ENCODE data around the gene VGLL2.
"Not testable (repeated sequence)": the region's sequence is repeated elsewhere in the genome, so short reads cannot be mapped to it uniquely, and the experiment has no call there.

The VGLL2 gene, protein sequence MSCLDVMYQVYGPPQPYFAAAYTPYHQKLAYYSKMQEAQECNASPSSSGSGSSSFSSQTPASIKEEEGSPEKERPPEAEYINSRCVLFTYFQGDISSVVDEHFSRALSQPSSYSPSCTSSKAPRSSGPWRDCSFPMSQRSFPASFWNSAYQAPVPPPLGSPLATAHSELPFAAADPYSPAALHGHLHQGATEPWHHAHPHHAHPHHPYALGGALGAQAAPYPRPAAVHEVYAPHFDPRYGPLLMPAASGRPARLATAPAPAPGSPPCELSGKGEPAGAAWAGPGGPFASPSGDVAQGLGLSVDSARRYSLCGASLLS

DNA sequence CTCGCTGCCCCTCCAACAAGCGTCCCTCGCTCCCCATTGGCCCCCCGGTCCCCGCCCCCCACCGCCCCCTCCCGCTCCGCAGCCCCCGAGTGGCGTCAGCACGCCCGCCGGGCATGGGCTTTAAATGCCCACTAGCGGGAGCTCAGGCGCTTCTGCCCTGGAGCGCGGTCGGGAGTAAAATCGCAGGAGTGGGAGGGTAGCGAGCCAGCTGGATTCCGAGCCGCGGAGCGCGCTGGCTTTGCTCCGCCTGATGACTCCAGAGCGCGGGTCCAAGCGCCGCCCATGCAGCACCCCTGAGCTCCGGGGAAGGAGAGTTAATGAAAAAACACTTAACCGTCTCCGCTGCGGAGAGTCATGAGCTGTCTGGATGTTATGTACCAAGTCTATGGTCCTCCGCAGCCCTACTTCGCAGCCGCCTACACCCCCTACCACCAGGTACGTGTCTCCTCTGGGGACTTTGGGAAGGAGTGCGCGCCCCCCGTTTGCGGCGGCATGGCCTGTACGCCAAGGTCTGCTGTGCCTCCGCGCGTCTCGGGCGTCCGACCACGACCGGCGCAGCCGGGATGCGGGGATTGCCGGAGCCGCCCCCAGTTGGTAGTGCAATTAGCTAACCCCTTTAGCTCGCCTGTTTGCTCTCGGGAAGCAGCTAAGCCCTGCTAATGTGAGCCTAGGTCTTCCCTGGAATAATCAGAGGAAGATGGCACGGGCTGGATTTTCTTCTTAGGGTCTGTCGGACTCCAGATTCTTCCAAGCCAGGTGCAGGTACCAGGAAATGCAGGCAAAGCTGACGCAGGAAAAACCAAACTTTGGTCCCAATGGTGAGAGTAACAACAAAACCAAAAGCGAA lies at the start of gene VGLL2:
Gene VGLL2 (plus strand): TSS at position 149 of the 847 bp plus-strand sequence. CDS start 206 bp downstream, at position 355.
- peak; percentile 92 for DNase-seq (ENCODE audit: low spot score)

DNA sequence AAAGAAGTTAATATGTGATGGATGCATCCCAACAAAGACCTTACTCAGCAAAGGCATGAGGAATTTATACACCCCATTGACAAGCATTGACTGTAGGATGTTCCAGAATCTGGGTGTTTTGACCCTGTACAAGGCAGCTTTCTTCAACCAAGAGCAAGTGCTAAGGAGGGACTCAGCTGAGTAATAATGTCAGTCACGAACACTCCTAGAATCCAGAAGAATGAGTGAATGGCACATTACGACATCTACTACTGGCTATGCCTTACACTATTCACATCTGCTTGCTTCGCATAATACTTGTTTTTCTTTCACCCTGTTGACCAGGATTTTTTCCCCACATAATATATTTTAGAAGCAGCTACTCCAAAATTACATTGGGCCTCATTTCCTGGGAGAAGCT lies 42.5 kb upstream of the VGLL2 start:
- DNase-seq (ENCODE audit: low spot score), result no peak

DNA sequence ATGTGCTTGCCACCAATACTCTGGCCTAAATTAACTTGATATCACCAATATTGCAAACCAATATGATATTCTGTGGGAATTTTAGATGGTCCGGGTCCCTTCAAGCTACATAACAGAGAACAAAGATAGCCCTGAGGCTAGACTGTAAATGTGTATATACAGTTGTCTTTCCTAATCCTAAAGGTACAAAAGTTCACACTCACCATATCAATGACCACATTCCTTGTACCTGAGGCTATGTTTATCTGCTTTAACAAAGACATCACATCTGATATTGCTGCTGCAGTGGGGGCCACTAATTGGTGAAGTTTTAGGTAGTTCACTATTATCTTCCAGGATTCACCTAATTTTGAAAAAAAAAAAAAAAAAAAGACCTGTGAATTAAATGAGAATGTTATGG lies 38.6 kb upstream of the VGLL2 start:
- DNase-seq (ENCODE audit: low spot score), result no peak

DNA sequence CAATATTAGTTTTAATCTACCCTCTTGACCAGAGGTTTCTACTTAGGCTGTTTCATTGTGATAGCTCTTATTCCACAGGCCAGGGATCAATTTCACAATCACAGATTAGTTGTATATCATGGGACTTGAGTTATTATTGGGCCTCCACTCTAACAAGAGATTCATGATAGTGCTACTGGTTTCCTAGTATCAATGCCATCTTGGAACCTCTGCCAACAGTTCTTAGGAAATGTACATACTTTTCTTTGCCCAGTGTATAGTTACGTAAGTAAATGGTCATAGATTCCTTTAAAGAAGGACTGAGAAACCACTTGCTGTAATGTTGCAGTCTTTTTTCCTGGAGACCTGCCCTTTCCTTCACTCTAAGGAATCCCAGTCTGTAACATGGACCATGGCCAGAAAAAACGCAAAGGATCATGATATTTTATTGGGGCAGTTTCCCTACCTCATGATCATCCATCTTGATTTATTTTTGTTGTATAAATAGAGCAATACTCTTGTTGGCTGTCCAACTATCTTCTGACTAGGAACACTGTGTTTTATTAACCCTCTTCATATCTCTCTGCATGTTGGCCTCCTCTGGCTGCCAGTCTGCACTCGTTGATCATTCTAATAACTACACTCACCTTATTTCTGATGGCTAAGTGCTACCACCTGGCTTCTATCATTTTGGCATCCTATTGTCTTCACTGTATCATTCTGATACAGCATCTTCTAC lies 38.0 kb upstream of the VGLL2 start:
- no peak for DNase-seq (ENCODE audit: low spot score)

DNA sequence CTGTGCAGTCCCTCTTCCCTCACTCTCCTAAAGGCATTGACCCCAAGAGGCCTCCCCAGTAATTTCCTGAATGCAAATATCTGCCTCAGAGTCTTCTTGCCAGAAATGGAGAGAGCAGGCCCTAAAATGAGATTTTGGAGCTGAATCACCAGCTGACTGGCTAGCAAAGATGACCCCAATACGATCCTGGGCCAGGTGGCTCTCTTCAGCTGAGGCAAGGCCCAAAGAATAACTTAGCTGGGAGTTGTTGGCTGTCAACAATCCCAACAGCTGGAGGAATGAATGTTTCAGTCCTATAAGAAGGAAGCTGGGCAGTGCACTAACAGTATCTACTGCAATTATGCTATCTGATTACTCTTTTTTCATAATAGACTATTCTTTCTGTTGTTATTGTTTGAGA lies 37.2 kb upstream of the VGLL2 start:
- DNase-seq (ENCODE audit: low spot score), result no peak

DNA sequence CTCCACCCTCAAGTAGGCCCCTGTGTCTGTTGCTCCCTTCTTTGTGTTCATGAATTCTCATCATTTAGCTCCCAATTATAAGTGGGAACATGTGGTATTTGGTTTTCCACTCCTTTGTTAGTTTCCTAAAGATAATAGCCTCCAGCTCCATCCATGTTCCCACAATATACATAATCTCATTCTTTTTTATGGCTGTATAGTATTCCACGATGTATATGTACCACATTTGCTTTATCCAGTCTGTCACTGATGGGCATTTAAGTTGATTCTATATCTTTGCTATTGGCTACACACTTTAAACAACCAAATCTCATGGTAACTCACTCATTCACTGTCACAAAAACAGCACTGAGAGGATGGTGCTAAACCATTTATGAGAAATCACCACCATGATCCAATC lies 35.5 kb upstream of the VGLL2 start:
- DNase-seq (ENCODE audit: low spot score), result no peak

DNA sequence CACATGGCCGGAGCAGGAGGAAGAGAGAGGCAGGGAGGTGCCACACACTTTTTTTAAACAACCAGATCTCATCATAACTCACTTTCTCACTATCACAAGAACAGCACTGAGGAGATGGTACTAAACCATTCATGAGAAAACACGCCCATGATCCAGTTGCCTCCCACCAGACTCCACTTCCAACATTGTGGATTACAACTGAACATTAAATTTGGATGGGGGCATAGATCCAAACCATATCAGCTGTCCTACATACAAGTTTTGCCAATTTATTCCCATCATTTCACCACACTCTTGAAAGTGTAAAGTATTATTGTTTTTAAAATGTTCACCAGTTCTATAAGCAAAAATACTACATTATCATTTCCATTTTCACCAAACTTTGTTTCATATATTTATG lies 33.9 kb upstream of the VGLL2 start:
- DNase-seq (ENCODE audit: low spot score), result no peak

DNA sequence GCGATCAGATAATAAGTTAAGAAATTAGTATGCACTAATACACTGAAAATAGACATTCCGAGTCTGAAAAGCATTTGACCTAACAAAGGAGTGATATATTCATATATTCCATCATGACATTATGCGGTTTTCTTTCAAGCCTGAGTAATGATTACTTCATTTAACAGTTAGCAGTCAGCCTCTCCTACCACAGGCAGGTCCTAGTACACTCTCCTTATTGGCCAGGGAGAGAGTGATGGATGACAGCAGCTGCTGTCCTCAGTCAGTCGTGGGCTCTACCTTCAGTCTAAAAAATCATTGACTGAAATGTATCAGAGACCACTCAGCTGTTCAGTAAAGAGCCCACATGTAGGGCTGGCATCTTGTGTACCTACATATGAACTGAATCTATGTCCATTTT lies 33.2 kb upstream of the VGLL2 start:
- no peak for DNase-seq (ENCODE audit: low spot score)

DNA sequence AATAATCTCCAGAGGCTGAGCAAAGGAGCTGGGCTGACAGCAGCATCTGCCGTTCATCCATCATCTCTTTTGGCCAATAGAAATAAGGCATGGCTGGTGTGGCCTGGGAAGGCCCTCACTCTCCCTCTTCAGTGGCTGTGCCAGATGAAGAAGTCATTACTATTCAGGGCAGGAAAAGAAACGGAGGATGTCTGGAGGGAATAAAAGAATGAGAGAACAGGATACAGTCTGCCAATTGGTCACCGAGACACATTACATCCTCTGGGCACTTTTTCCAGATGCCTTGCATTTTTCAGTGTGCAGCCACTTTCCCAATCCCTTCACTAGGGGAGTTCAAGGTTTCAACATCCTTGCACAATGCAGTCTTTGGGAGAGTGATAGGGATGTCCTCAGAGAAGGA lies 32.2 kb upstream of the VGLL2 start:
- peak; percentile 10 for DNase-seq (ENCODE audit: low spot score)

DNA sequence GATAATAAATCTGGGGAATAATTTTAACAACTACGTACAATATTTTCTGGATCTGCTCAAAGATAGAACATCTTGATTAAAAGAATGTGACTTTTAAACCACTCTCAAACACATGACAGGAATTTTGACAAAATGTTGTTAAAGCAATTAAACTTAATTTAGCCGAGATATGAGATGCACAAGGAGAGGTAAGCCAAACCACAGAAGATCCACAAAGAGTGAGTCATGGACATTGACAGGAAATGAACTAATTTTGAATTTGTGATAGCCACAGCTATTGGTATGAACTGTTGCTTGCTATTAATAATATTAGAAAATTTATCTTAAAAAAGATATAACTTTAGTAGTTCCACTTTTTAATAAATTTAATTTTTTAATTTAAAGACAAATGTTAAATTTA lies 27.8 kb upstream of the VGLL2 start:
- no peak for DNase-seq (ENCODE audit: low spot score)

DNA sequence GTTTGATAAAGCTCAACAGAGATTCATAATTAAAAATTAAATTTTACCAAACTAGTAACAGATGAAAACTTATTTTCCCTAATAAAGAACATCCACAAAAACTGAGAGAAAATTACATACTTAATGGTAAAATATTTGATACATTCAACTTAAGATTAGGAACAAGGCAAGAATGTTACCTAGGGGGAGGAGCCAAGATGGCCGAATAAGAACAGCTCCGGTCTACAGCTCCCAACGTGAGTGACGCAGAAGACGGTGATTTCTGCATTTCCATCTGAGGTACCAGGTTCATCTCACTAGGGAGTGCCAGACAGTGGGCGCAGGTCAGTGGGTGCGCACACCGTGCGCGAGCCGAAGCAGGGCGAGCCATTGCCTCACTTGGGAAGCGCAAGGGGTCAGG lies 20.8 kb upstream of the VGLL2 start:
- DNase-seq (ENCODE audit: low spot score), result not testable (repeated sequence)

DNA sequence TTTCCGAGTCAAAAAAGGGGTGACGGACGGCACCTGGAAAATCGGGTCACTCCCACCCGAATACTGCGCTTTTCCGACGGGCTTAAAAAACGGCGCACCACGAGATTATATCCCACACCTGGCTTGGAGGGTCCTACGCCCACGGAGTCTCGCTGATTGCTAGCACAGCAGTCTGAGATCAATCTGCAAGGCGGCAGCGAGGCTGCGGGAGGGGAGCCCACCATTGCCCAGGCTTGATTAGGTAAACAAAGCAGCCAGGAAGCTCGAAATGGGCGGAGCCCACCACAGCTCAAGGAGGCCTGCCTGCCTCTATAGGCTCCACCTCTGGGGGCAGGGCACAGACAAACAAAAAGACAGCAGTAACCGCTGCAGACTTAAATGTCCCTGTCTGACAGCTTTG lies 20.4 kb upstream of the VGLL2 start:
- not testable (repeated sequence) for DNase-seq (ENCODE audit: low spot score)

DNA sequence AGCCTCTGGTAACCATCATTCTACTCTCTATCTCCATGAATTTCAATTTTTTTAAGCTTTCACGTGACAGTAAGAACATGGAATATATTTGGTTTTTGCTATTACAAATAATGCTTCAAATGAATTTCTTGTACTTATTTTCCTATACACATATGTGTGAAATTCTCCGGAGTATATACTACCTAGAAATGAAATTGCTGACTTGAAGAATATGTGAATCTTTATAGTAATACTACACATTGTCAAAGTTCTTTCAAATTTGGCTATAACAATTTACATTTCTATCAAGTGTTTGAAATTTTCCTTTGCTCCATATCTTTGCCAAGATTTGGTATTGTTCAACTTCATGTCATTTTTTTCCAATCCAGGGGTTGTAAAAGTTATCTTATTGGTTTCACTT lies 11.6 kb upstream of the VGLL2 start:
- DNase-seq (ENCODE audit: low spot score), result no peak

DNA sequence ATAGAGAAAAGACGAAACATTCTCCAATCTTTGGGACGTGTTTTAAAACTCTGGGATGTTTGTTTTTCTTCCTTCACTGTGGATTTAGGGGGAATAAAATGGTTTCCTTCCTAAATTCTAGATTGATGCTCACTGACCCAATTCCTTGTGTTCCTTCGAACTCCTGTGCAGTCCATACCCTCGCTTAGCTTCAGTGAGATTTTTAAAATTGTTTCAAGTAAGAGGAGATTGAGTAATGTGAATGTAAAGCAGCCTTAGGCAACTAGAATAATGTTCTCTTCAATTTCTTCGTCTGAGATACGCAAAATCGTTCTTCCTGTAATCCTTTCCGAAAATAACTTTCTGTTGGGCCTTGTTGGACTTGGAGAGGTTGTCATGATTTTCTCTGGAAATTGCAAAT lies 2.6 kb upstream of the VGLL2 start:
- no peak for DNase-seq (ENCODE audit: low spot score)

DNA sequence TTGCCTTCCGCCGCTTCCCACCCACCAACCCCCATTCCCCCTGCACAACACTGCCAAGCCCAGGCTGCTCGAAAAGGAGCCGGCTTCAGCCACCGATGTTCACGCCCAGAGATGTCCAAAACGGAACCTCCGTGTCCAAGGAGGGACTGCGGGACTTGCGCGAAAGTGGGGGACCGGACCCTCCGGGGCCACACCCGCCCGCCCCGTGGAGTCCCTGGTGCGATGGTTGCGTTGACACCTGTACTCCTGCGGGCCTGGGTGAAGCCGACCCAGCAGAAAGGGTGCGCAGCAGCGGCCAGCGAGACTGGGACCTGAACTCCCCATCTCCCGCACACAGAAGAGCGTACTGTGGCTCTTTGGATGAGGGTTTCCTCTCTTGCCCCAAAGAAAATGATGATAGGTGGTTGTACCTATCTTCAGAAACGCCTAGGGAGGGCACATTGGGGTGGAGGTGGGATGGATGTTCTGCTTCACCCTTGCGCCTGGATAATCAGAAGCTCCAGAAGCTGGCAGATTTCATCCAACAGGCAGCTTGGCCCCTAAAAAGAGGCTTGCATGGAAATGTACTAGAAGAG lies 1.9 kb upstream of the VGLL2 start:
- DNase-seq (ENCODE audit: low spot score), result no peak

DNA sequence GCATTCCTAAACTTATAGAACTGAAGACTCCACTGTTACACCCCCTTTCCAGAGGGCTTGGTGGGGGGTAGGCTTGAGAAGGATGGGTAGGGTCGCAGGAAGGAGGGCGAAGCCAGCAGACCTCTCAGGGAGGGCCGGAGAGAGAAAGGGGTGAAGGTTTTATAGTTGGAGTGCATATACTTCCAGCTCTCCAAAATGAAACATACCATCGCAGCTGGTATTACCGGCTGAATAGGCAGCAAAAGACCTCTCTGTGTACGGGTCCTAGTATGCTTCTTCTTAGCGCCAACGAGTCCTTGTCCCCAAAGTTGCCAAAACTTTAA lies 1.0 kb upstream of the VGLL2 start:
- no peak for DNase-seq (ENCODE audit: low spot score)

DNA sequence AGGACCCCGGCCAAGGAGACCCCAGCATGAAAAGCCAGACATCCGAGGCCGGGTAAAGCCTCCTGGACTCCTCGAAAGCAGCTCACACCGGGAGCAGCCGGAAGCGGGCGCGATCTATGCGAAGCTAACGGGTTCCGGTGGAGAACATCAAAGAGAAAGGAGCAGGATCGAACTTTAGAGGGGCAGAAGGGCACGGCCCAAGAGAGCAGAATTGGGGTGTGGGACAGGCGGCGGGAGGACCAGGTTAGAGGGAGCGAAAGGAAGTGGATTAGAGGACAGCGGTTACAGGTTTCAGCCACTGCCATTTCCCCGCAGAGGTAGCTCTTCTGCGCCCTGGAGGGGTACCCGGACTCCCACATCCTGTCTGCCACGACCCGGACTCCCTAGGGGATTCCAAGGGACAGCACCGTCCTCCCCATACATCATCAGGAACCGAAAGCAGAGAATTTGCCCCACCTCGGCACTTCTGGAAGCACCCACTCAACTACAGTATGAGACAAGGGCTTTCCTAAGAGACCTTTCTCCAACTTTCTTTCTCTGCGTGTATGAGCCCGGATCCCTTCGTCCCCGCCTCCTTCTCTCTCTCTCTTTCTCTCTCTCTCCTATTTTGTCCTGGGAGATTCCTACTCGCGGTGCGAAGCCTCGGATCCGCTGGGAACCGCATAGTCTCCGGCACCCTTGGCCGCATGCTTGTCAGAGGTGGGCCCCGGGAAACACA lies 507 bp upstream of the VGLL2 start:
- peak; percentile 45 for DNase-seq (ENCODE audit: low spot score)

DNA sequence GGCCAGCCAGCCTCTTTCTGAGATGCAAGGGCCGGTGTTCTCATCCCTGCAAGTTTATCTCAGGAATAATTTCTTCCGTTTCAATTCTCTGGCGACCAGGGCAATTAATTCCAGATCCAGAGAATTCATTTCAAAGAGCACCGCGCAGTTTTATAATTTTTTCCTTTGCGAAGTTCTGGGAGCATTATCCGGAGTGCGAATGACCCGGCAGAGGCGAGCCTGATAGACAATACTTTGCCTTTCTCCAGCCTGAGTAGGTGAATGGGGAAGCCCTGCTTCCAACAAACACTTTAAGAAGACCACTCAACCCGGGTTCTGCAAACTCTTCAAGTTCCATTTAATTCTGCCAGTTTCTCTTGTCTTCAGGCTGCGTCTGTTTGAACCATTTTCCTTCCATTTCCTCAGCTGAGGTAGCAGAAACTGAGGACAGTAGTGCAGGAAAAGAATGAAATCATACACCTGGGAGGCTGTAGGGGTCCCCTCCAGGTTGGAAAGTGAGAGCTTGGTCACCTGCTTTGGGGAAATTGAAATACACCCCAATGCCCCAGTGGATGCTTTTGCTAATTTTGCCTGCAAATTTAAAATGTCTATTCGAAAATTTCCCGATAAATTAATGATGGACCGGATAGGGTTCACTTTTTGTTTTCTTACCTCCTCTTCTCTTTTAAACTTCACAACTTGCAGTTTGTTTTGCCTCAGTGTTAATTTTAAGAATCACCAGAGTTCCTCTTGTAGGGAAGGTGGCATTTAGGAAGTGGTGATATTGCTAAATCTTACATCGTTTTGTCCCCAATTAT lies 1.1 kb downstream of the VGLL2 start:
- DNase-seq (ENCODE audit: low spot score), result no peak

DNA sequence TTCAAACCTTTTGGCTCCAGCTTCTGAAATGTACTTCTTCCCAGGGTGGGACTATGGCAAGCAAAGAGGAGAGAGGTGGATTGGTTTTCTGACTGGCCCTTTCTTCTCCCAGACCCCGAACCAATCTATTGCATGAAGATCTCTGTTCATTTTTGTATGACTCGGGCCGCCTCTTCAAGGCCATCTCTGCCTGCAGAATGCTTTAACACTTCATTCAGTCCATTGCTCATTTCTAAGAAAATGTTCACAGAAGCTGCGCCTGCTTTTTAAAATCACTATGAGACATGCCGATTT lies 1.6 kb downstream of the VGLL2 start:
- DNase-seq (ENCODE audit: low spot score), result no peak

DNA sequence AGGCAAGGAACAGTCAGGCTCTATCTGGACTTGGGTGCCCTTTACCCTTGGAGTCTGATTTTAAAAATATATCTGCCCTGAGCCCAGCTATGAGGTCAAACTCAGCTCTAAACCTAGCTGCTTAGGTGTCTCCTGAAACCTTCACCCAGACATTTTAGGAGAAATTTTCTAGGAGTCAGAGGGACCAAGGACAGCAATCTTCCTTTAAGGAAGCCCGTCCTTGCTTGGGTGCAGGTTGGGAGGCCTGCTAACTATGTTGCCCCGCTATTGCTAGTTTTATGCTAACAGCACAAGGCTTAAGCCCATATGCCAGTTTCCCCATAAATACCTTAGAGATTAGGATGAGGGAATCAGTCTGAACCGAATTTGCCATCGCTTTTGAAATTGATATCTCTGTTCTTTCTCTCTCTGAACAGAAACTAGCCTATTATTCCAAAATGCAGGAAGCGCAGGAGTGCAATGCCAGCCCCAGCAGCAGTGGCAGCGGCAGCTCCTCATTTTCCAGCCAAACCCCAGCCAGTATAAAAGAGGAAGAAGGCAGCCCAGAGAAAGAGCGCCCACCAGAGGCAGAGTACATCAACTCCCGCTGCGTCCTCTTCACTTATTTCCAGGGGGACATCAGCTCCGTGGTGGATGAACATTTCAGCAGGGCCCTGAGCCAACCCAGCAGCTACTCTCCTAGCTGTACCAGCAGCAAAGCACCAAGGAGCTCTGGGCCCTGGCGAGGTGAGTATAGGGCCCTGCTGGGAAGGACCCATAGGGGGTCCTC lies 2.6 kb downstream of the VGLL2 start:
- DNase-seq (ENCODE audit: low spot score), result peak; percentile 95

DNA sequence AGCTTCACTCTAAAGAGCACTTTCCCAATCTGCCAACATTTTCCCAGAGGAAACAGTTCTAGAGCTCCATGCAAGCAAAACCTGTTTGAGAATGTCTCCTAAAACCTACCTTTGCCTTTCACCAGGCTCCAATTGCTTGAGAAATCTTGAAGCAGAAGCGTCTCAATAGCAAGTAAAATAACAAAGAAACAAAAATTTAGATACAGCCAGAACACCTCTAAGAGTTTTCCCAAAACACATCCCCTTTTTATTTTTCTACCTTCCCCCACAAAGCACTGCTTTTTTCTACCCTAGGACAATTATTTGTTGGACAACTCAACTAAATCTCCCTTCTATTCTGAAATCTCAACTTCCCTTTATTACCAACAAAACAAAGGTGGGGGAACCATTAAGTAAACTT lies 3.6 kb downstream of the VGLL2 start:
- no peak for DNase-seq (ENCODE audit: low spot score)
